GM12864 (cell line): ENCODE data around the gene NUAK1.

ENCODE experiments used
- DNase-seq: peaks from one replicate; pipeline ENCODE4 v3.0.0-alpha.2; 2011; ENCODE audit warnings: low read depth
- H3K4me3 ChIP-seq: 2 replicates; pipeline ENCODE4 v1.5.1; 2011; ENCODE audit warnings: mild to moderate bottlenecking, low read depth, low read length, control low read depth
- CTCF ChIP-seq: IDR thresholded peaks from 2 replicates; pipeline ENCODE4 v1.5.1; 2011; ENCODE audit warnings: low read depth, mild to moderate bottlenecking, moderate library complexity, low read length, control low read depth, inconsistent platforms; ENCODE audit errors: missing control alignments

Gene NUAK1

DNA sequence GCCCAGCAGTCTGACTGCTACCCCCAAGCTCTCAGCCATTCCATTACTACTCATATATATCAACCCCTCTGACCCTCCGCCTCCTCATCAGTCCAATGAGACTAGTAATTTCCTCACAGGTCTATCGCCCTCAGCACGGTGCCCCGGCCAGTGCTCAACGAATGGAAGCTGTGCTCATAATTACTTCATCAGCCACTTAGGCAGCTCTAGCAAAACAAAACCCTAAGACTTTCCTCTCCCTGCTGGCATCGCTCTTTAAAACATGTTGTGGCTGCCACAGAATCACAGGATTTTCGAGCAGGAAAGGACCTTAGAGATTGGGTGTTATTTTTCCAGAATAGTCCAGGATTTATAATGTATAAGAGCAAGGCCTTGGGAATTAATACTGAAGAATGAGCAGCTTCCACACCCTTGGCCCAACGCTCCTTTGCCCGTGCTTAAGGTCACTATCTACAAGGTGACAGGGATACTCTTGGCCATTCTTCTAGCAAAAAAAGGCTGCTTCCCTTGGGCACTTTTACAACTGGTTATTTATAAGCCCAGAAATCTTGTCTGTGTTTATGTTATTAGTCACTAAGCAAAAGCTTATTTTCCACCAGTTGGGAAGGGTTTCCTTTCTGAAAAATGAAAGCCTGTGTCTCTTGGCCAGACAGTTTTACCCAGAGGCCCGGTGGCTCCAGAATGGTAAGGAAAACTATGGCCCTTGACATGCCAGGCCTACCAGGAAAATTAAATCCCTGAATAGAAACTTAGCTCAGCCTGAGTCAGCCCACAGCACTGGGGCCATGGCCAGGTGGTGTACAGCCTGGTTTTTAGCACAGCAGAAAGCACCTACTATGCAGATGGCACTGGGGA is 47.9 kb downstream of the NUAK1 start:
- no peak overlapping the region for H3K4me3 ChIP-seq
- no peak for DNase-seq
- TF ChIP-seq CTCF: no peak

- no peak for DNase-seq
- no peak overlapping the region for H3K4me3 ChIP-seq
- no peak for TF ChIP-seq CTCF
Observed at GRCh38 chr12:106089935-106090334, 48.8 kb downstream of the NUAK1 start.

GRCh38 chr12:106088811-106089485 is 49.8 kb downstream of the NUAK1 start:
- TF ChIP-seq CTCF: no peak
- H3K4me3 ChIP-seq: no peak overlapping the region
- no peak for DNase-seq

DNA sequence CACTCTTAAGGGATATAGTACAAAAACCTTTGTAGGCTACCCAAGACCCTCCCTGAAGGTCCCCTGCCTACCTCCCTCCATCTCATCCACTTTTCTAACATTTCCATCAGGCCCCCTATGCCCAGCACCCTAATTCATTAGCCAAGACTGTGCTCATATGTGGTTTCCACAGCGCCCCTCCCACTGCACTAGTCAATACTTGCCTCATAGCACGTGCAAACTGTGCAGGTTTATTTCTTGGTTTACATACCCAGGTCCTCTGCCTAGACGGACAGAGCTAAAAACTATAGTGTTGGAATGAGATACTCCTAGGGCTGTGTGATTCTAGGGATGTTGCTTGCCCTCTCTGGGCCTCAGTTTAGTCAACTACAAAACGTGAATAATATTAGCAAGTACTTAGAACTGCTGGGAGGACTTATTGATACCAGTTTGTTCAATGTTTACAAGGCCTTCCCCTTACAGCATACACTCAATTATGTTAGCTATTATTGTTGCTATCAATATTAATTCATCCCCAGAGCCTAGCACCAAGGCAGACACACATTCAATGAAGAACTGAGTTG is 50.4 kb downstream of the NUAK1 start:
- no peak overlapping the region for H3K4me3 ChIP-seq
- TF ChIP-seq CTCF: no peak
- no peak for DNase-seq

DNA sequence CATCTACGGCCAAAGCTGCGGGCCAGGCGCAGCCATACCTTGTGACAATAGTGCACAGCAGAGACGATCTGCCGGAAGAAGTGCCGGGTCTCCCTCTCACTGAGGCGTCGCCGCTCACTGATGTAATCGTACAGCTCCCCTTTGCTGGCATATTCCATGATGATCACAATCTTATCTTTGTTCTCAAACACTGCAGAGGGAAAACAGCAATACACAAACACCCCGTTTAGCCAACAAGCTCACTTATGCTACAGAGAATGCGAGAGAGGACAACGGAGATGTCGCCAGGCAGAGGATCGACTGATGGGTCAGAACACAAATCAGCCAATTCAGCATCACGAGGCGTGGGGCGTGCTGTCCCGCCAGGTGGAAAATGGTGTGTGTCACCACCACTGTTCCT is 52.1 kb downstream of the NUAK1 start:
- H3K4me3 ChIP-seq: no peak overlapping the region
- no peak for DNase-seq
- no peak for TF ChIP-seq CTCF

GRCh38 chr12:106085213-106085612 is 53.5 kb downstream of the NUAK1 start:
- no peak for TF ChIP-seq CTCF
- no peak overlapping the region for H3K4me3 ChIP-seq
- no peak for DNase-seq
